Bronchial epithelial cell (primary cell): ENCODE data around the gene PLD1. TPM values are rescaled to one million over a fixed set of nuclear protein-coding genes. Genes with fewer than 3 reads are reported as not detected.

Source experiments
- DNase-seq: peaks from one replicate; pipeline ENCODE4 v3.0.0-alpha.2; 2010; ENCODE audit warnings: low read depth
- FAIRE-seq: peaks from 2 replicates; lab custom pipeline; 2011; peaks lifted over from hg19 to GRCh38; lab: Jason Lieb, UNC
- H3K27me3 ChIP-seq: 2 replicates; pipeline ENCODE4 v1.5.1; 2011; ENCODE audit warnings: low read length; ENCODE audit not compliant: control insufficient read depth, insufficient read depth
- H3K36me3 ChIP-seq: 2 replicates; pipeline ENCODE4 v1.5.1; 2011; ENCODE audit warnings: low read length; ENCODE audit not compliant: control insufficient read depth, insufficient read depth
- H3K4me3 ChIP-seq: 2 replicates; pipeline ENCODE4 v1.5.1; 2011; ENCODE audit warnings: mild to moderate bottlenecking, low read depth, low read length, control low read depth
- CTCF ChIP-seq: IDR thresholded peaks from 2 replicates; pipeline ENCODE4 v1.5.1; 2011; ENCODE audit warnings: mild to moderate bottlenecking, moderate library complexity, low read length, control low read depth, inconsistent platforms; ENCODE audit not compliant: insufficient read depth, severe bottlenecking
- total RNA-seq: library from RNA; depleted of rRNA; stranded (reverse); fragments of >200 nt; gene quantifications from 2 replicates; pipeline ENCODE4 v1.2.1, GENCODE V29; 2014

The PLD1 gene
- total RNA-seq, 1 donor from 2014 or later, result 10.5 TPM

GRCh38 chr3:171672538-171672937 is 137.7 kb downstream of the PLD1 start:
- Histone ChIP-seq H3K4me3 (no peak overlapping the region), H3K27me3 (no peaks in the 10 kb centered on the region), H3K36me3 (no peaks in the 10 kb centered on the region)
- no peak for DNase-seq
- TF ChIP-seq CTCF, result no peak
- FAIRE-seq, result no peak

- no peak for FAIRE-seq
- H3K4me3 ChIP-seq, result no peak overlapping the region
- no peaks in the 10 kb centered on the region for H3K36me3 ChIP-seq
- TF ChIP-seq CTCF, result no peak
- H3K27me3 ChIP-seq, result no peaks in the 10 kb centered on the region
- no peak for DNase-seq
These were observed 138.2 kb downstream of the PLD1 start for GRCh38 chr3:171672124-171672523.

- no peaks in the 10 kb centered on the region for H3K36me3 ChIP-seq
- no peaks in the 10 kb centered on the region for H3K27me3 ChIP-seq
- no peak for TF ChIP-seq CTCF
- FAIRE-seq (no peak), DNase-seq (no peak)
- no peak overlapping the region for H3K4me3 ChIP-seq
These were observed 138.6 kb downstream of the PLD1 start for GRCh38 chr3:171671709-171672108.

GRCh38 chr3:171666516-171666915 is 143.8 kb downstream of the PLD1 start:
- no peaks in the 10 kb centered on the region for H3K27me3 ChIP-seq
- DNase-seq (no peak), FAIRE-seq (no peak)
- TF ChIP-seq CTCF, result no peak
- no peak overlapping the region for H3K4me3 ChIP-seq
- H3K36me3 ChIP-seq, result no peaks in the 10 kb centered on the region

GRCh38 chr3:171663805-171664204 is 146.5 kb downstream of the PLD1 start:
- FAIRE-seq (no peak), DNase-seq (no peak)
- TF ChIP-seq CTCF, result no peak
- no peaks in the 10 kb centered on the region for H3K27me3 ChIP-seq
- H3K36me3 ChIP-seq, result no peaks in the 10 kb centered on the region
- H3K4me3 ChIP-seq, result no peak overlapping the region

GRCh38 chr3:171661484-171661883 is 148.8 kb downstream of the PLD1 start:
- FAIRE-seq (no peak), DNase-seq (no peak)
- no peaks in the 10 kb centered on the region for H3K27me3 ChIP-seq
- H3K4me3 ChIP-seq, result no peak overlapping the region
- H3K36me3 ChIP-seq, result no peaks in the 10 kb centered on the region
- no peak for TF ChIP-seq CTCF
